ENCODE measurements around the gene MSX2.

Gene MSX2

DNA sequence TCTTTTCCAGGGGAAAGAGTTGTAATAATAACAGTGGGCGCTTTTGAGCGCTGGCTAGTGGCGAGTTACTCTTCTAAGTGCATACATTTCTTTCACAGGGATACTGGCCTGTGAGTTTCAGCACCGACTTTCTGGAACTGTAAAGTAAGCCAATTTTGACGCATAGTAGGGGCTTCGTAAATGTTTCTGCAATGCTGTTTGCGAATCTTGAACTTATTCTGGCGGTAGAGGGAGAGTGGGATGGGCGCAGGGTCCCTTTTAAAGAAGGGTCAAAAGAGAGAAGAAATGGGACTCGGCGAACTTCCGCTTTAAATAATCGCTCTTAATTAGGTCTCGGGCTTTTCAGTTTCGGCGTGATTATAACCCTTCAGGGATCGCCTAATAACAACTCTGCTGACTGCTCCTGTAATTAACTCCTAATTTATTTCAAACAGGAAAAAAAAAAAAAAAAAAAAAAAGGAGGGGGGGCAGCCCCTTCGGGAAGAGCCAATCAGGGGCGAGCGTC is 351 bp upstream of the MSX2 start:
- CTCF ChIA-PET = interaction anchor here (0.6 kb wide), 1 partner anchor 62 kb away, joined by 3 read pairs; no protein-coding TSS in a partner anchor
- peak overlapping the region; percentile 4; the same call in 1 of the 2 replicates for H3K27ac ChIP-seq (ENCODE audit: extremely low read depth, low read depth, low read length)
- H3K4me1 ChIP-seq (ENCODE audit: control insufficient read depth, insufficient read depth, low read length) = peaks cover 35% of the 10 kb centered on the region
- peak overlapping the region; percentile 41 for H3K4me3 ChIP-seq (ENCODE audit: low read depth, low read length)
- no peaks in the 10 kb centered on the region for H3K9me3 ChIP-seq (ENCODE audit: control insufficient read depth, insufficient read depth, low read depth, low read length)
- POLR2A ChIA-PET = interaction anchor here (0.6 to 1.2 kb wide), 27 partner anchors 10 to 1067 kb away, joined by 3 to 12 read pairs (median 5); no protein-coding TSS in a partner anchor
- peaks cover 0 to 24% of the 10 kb centered on the region in 2 experiments; a peak in 1 of 3 replicates for H3K36me3 ChIP-seq (ENCODE audit: control insufficient read depth in 2 of 2, insufficient read depth in 1 of 2, low read length in 2 of 2)
- TF ChIP-seq, protein P1, sequence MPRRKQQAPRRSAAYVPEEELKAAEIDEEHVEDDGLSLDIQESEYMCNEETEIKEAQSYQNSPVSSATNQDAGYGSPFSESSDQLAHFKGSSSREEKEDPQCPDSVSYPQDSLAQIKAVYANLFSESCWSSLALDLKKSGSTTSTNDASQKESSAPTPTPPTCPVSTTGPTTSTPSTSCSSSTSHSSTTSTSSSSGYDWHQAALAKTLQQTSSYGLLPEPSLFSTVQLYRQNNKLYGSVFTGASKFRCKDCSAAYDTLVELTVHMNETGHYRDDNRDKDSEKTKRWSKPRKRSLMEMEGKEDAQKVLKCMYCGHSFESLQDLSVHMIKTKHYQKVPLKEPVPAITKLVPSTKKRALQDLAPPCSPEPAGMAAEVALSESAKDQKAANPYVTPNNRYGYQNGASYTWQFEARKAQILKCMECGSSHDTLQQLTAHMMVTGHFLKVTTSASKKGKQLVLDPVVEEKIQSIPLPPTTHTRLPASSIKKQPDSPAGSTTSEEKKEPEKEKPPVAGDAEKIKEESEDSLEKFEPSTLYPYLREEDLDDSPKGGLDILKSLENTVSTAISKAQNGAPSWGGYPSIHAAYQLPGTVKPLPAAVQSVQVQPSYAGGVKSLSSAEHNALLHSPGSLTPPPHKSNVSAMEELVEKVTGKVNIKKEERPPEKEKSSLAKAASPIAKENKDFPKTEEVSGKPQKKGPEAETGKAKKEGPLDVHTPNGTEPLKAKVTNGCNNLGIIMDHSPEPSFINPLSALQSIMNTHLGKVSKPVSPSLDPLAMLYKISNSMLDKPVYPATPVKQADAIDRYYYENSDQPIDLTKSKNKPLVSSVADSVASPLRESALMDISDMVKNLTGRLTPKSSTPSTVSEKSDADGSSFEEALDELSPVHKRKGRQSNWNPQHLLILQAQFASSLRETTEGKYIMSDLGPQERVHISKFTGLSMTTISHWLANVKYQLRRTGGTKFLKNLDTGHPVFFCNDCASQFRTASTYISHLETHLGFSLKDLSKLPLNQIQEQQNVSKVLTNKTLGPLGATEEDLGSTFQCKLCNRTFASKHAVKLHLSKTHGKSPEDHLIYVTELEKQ (tag by site-specific recombination; IDR thresholded peaks at IDR 0.05; ENCODE audit: borderline replicate concordance) = no peak
- TF ChIP-seq ZNF335 (tag by site-specific recombination; conservative IDR thresholded peaks at IDR 0.05) = peak; percentile 63
- no peak for TF ChIP-seq ZNF548 (tag by site-specific recombination; IDR thresholded peaks at IDR 0.05)
- TF ChIP-seq ZIC2 (tag by site-specific recombination; IDR thresholded peaks at IDR 0.05) = no peak
- TF ChIP-seq ZNF555 (tag by site-specific recombination; conservative IDR thresholded peaks at IDR 0.05) = no peak
- no peak for TF ChIP-seq ZNF239 (tag by site-specific recombination; IDR thresholded peaks at IDR 0.05)
- no peak for TF ChIP-seq ZNF138 (tag by site-specific recombination; IDR thresholded peaks at IDR 0.05; ENCODE audit: borderline replicate concordance)
- TF ChIP-seq SP7 (tag by site-specific recombination; IDR thresholded peaks at IDR 0.05) = peak; percentile 97
- 0 out of 2 replicates have a peak, but pooled peaks have one; percentile 22 for TF ChIP-seq FEZF1 (tag by site-specific recombination; IDR thresholded peaks at IDR 0.05)
- TF ChIP-seq, protein P2, sequence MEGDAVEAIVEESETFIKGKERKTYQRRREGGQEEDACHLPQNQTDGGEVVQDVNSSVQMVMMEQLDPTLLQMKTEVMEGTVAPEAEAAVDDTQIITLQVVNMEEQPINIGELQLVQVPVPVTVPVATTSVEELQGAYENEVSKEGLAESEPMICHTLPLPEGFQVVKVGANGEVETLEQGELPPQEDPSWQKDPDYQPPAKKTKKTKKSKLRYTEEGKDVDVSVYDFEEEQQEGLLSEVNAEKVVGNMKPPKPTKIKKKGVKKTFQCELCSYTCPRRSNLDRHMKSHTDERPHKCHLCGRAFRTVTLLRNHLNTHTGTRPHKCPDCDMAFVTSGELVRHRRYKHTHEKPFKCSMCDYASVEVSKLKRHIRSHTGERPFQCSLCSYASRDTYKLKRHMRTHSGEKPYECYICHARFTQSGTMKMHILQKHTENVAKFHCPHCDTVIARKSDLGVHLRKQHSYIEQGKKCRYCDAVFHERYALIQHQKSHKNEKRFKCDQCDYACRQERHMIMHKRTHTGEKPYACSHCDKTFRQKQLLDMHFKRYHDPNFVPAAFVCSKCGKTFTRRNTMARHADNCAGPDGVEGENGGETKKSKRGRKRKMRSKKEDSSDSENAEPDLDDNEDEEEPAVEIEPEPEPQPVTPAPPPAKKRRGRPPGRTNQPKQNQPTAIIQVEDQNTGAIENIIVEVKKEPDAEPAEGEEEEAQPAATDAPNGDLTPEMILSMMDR (tag by site-specific recombination; IDR thresholded peaks at IDR 0.05) = 0 out of 2 replicates have a peak, but pooled peaks have one; percentile 13
- TF ChIP-seq GLIS1 (tag by site-specific recombination; IDR thresholded peaks at IDR 0.05) = no peak
- no peak for TF ChIP-seq HOXD13 (CRISPR knock-in tag; IDR thresholded peaks at IDR 0.05; ENCODE audit: borderline replicate concordance)
- TF ChIP-seq ZNF473 (tag by site-specific recombination; IDR thresholded peaks at IDR 0.05) = no peak
- no peak for TF ChIP-seq ZNF777 (tag by site-specific recombination; IDR thresholded peaks at IDR 0.05; ENCODE audit: borderline replicate concordance)
- TF ChIP-seq, protein P3, sequence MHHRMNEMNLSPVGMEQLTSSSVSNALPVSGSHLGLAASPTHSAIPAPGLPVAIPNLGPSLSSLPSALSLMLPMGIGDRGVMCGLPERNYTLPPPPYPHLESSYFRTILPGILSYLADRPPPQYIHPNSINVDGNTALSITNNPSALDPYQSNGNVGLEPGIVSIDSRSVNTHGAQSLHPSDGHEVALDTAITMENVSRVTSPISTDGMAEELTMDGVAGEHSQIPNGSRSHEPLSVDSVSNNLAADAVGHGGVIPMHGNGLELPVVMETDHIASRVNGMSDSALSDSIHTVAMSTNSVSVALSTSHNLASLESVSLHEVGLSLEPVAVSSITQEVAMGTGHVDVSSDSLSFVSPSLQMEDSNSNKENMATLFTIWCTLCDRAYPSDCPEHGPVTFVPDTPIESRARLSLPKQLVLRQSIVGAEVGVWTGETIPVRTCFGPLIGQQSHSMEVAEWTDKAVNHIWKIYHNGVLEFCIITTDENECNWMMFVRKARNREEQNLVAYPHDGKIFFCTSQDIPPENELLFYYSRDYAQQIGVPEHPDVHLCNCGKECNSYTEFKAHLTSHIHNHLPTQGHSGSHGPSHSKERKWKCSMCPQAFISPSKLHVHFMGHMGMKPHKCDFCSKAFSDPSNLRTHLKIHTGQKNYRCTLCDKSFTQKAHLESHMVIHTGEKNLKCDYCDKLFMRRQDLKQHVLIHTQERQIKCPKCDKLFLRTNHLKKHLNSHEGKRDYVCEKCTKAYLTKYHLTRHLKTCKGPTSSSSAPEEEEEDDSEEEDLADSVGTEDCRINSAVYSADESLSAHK (tag by site-specific recombination; IDR thresholded peaks at IDR 0.05) = peak; percentile 16; the same call in 1 of the 2 replicates
- no peak for TF ChIP-seq ZNF350 (tag by site-specific recombination; IDR thresholded peaks at IDR 0.05)
- no peak for TF ChIP-seq REPIN1 (tag by site-specific recombination; IDR thresholded peaks at IDR 0.05; ENCODE audit: low read depth)
- TF ChIP-seq ZNF24 (tag by site-specific recombination; IDR thresholded peaks at IDR 0.05) = peak; percentile 48
- no peak for TF ChIP-seq ZNF302 (tag by site-specific recombination; IDR thresholded peaks at IDR 0.05; ENCODE audit: low read depth)
- no peak for TF ChIP-seq ZFP41 (tag by site-specific recombination; IDR thresholded peaks at IDR 0.05; ENCODE audit: borderline replicate concordance)
- no peak for TF ChIP-seq ZNF768 (tag by site-specific recombination; IDR thresholded peaks at IDR 0.05)
- TF ChIP-seq PRDM1 (tag by site-specific recombination; IDR thresholded peaks at IDR 0.05) = 0 out of 2 replicates have a peak, but pooled peaks have one; percentile 2
- TF ChIP-seq KLF17 (tag by site-specific recombination; IDR thresholded peaks at IDR 0.05) = no peak
- no peak for TF ChIP-seq ZNF624 (tag by site-specific recombination; IDR thresholded peaks at IDR 0.05)
- no peak for TF ChIP-seq IKZF3 (tag by site-specific recombination; IDR thresholded peaks at IDR 0.05)
- no peak for TF ChIP-seq KLF8 (tag by site-specific recombination; IDR thresholded peaks at IDR 0.05)
- no peak for TF ChIP-seq INSM2 (tag by site-specific recombination; IDR thresholded peaks at IDR 0.05)
- TF ChIP-seq ZNF623 (tag by site-specific recombination; IDR thresholded peaks at IDR 0.05) = no peak
- peak; percentile 42; the same call in 1 of the 2 replicates for TF ChIP-seq ZNF366 (tag by site-specific recombination; conservative IDR thresholded peaks at IDR 0.05)

Measured in HEK293 (cell line).